ENCODE data around the gene APBB2.
"Not testable (repeated sequence)": the region's sequence is repeated elsewhere in the genome, so short reads cannot be mapped to it uniquely, and the experiment has no call there.

APBB2 gene

DNA sequence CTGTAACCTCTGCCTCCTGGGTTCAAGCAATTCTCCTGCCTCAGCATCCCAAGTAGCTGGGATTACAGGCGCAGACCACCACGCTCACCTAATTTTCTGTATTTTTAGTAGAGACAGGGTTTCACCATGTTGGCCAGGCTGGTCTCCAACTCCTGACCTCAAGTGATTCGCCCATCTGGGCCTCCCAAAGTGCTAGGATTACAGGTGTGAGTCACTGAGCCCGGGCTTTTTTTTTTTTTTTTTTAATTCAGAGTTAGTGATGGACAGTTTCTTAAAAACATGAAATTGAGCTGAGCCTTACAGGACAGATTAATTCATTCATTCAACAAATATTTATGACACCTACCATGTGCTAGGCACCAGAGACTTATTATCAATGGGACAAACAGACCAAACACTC, 313.8 kb downstream of the APBB2 start:
- DNase-seq (ENCODE audit: low spot score), result not testable (repeated sequence)

DNA sequence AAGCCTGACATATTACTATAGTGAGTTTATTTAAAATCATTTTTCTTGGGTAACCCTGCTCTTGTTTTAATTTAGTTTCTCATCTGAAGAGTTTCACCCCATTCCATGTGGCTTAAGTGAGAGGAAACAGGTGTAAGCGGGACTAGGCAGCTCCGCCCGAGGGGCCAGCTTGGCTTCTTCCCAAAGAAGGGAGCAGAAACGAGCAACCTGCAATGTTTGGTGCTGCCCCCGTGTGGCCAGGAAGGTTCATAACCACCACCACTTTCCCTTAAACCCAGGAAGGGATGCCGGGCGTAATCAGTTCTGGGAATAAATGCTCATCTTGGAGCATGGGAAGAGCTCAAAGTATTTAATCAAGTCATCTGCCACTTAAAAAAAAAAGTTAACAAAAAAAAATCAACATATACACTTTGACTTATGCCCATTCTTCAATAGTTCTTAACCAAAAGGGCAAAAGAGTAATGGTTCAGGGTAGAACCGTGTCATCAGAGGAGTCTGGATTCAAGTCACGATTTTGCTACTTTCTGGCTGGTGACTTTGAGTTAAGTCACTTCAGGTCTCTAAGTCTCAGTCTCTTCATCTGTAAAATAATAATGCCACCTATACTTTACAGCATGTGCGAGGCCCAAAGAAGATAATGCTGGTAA, 316.7 kb downstream of the APBB2 start:
- DNase-seq (ENCODE audit: low spot score), result peak; percentile 52

DNA sequence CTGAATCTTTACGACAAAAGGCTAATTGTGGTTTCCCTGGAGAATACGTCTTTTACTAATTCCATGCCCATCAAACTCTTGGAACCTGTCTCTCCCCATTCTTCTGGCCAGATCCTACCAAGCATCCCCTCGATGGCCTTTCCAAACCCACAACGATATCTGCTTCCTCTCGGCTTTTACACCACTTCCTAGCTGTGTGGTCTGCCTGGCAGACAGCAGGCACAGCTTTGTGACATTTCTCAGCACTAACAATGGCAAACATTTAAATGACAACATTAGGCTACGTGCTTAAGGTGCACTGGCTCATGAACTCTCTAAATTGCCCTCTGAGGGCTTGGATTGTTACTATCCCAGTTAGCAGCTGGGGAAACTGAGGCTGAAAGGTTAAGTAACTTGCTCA, 323.6 kb downstream of the APBB2 start:
- DNase-seq (ENCODE audit: low spot score), result no peak

DNA sequence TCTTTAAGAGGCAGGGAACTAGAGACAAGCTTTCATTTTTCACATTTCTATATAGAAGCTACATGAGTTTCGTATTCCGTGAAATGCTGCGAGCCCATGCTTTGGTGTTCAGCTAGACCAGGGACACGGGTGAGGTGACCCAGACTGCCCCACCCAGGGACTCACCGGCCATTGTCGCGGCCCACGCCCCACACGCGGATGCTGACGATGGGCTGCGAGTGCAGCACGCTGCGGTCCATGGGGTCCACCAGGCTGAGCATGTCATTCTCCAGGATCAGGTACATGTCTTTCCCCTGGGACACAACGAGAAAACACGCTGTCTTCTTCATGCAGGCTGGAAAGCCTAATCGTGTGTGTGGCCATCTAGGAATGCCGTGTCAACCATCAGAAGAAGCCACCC, 324.1 kb downstream of the APBB2 start:
- no peak for DNase-seq (ENCODE audit: low spot score)

DNA sequence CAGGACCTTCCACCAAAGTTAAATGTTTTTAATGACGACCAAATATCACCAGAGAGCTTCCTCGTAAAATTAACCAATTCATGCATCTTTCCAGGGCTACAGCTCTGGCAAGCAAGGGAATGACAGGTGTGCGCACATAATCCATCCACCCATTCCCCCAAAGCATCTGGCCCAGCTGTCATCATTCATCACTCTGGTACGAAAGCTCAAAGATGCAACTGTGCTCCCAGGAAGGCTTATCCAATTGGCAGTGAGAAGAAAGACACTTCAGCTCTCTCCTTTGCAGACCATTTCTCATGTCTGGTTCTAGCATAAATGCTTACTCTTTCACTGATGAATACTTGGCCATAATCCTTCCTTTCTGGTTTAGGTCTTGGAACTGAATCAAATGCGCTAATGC, 325.4 kb downstream of the APBB2 start:
- no peak for DNase-seq (ENCODE audit: low spot score)

DNA sequence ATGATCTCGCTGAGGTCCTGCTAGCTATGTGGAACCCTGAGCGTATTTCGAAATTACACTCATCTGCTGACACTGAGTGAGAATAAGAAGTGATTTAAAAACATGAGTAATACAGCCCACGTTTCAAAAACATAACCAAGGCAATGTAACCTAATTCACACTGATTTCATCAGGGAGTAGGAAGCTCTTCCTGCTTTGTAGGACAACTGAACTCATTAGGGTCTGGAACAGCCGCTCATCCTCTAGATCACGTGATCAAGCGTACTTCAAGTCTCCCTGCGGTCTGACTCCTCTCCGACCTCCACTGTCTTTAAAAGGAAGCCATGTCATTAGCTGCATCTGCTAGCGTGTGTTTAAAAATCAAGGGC, 326.6 kb downstream of the APBB2 start:
- DNase-seq (ENCODE audit: low spot score), result no peak

DNA sequence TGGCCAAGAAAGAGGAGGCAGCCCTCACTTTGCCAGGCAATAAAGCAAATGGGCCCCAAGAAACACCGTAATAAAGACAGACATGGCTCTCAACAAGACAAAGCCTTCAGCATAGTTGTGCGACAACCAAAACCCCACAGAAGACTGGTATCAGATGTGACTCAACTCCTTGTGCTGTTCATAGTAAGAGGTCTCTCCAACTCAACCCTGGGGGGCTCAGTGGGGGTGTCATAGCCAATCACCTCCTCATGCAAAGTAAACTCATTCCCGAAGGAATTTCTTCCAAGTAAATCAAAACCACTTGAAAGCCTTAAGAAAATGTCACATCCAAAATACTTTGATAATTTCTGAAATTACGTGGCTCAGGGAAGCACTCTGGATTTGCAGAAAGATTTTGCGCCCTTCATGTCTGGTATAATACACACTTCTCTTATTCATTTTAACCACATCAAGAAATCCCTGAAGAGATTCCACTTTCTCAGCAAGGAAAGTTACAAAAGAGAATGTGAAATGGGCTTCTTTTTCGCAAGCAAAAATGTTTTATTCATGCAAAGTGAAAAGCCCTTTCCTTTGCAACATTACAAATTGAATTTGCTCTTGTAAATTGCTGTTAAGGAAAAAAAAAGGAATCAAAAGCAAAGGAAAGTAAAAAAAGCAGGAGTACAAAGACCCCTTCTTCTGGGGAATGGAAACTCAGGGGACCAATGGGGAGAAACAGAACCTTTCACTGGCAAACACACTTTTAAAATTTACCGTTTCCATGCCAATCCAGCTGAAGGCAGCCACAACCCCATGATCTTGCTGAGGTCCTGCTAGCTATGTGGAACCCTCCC, 327.2 kb downstream of the APBB2 start:
- DNase-seq (ENCODE audit: low spot score), result no peak

DNA sequence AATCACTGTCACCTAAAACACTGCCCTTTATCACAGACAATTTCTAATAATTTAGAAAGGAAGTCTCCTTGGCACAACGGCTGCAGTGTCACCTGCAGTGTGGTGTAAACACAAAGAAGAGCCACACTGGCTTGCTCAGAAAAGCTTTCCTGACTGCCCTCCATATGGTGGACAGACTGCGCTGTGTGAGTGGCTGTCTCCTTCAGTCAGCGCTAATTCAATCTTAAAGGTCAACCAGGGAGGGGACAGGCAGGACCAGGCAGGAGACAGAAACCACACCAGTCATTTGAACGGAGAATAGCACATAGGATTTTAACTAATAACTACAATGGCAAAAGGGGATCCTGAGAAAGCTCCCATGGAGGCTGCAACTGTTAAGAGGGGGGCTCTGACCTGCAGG, 332.5 kb downstream of the APBB2 start:
- DNase-seq (ENCODE audit: low spot score), result no peak

DNA sequence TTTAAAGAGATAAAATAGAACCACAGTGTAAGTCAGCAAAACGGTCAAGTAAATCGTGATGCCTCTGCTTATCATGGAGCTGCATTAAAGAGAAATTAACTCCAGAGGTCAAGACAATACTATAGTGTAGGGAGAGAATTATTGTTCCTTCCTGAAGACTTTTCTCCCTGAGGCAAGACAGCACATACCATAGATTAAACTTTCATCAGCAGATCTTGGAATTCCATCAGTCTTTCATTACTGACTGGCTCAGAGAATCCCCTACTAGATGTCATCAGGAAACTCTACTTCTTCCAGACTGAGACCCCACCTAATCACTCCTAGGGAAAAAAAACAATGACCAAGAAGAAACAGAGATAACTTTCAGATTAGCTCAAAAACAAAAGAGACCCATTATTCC, 333.2 kb downstream of the APBB2 start:
- DNase-seq (ENCODE audit: low spot score), result no peak

DNA sequence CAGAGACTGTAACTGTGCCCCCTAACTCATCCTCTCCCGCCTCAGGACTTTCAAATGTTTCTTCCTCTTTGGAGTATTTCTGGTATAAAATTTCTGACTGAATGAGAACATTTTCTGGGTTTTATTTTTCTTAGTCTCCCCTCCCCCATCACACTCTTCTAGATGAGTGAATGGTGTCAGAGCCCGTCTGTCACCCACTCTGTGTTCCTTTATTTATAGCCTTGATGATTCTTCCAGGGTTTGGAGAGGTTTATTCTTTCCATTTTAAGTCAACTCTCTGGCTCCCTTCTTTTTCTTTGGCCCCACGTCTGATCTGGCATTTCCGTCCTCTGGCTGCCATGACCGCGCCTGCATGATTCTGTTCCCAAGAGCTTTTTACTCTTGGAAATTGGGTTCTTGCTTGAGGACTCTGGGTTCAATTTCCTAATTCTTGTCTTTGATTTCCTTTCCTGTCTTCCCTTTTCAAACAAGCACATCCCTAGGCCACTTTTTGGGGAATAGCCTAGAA, 335.7 kb downstream of the APBB2 start:
- DNase-seq (ENCODE audit: low spot score), result no peak

DNA sequence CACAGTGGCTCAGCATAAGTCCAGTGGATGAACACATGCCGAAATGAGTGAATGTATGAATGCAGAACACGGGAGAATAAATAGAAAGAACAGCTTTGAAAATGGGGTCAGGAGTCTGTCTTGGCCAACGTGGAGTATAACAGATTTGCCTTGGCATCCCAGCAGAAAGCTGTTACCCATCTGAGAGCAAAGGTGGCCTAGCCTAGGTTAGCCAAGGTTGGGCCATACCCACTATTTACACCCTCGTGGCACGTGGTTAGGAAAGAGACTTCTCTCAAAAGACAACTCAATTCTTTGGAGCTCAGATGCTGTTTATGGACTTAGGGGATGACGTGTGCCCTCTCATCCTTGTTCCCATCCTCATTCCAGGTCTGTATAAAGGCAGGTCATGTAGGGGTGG, 337.3 kb downstream of the APBB2 start:
- DNase-seq (ENCODE audit: low spot score), result no peak

DNA sequence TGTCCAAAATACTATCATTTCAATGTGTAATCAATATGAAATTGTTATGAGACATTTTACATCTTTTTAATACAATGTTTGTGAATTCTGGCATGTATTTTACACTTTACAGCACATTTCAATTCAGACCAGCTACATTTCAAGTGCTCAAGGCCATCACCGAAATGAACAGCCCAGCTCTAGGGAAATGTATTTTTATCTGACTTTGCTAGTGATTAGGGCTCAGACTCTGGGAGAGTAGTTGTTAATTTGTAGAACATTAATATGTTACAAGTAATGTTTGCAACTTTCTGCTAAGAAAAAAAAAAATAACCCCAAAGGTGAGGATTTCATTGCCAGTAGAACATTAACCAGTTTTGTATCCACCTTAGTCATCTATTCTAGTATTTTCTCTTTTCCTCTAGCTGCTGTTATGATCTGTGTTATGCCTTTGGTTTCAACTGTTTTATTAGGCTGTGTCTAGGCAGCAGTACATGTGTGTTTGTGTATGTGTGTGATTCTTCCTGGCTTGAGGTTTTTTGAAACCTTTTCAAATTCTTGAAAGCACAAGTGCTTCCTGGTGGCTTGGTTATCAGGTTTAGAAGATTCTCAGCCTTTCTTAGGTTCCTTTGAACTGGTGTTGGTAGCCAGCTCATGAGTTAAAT, 338.7 kb downstream of the APBB2 start:
- no peak for DNase-seq (ENCODE audit: low spot score)

DNA sequence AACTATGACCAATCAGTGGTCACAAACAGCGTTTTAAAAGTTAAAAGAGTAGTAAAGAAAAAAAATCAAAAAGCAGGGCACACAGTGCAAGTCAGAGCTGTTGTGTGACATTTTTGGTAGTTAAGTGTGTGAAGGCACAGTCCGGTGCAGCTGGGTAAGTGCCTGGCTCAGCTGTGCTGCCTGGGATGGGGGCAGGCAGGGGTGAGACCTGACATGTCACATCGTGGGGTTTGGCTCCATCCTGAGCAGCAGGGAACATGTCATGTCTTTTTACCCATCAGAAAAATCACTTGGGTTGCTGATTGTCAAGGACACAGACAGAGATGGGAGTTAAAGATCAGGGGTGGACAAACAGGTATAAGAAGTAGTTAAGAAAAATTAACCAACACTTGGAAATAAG, 339.4 kb downstream of the APBB2 start:
- DNase-seq (ENCODE audit: low spot score), result no peak

DNA sequence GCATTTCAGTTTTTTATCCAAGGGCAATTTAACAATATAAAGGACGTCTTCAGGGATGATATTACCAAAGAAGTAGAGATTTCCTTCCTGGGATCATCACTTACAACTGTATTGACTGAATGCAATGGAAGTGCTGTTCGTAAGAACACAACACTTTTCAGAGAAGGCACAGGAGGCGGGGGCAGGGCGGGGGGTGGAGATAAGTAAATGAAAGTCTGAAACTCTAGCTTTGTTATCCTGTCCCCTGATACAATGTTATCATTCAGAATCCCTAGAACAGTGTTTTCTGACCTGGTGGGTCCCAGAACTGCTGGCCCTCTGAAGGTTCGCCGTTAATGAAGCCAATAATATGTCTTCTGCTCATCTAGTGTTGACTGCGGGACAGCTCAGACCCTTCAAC, 340.0 kb downstream of the APBB2 start:
- no peak for DNase-seq (ENCODE audit: low spot score)

DNA sequence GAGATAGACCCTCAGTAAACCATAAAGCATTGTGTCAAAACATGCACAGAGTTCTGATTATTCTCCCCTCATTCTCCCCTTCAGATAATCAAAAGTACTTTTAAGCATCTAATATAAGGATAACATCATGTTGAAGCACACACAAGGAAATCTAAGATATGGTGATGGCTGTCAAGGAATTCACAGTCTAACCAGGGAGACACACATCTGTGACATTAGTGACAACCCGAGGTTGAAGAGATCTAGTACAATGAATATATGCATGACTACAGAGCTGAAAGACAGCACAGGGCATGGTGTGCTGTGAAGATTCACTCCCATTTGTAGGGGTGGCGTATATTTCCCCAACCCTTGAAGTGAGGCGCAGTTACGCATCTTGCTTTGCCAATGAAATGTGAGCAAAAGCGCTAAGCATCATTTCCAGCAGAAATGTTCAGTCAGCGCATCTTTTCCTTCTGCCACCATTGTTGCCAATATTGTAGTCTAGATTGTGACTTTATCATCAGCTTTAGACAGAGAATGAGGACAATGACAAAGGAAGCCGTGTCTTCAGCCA, 342.6 kb downstream of the APBB2 start:
- no peak for DNase-seq (ENCODE audit: low spot score)

DNA sequence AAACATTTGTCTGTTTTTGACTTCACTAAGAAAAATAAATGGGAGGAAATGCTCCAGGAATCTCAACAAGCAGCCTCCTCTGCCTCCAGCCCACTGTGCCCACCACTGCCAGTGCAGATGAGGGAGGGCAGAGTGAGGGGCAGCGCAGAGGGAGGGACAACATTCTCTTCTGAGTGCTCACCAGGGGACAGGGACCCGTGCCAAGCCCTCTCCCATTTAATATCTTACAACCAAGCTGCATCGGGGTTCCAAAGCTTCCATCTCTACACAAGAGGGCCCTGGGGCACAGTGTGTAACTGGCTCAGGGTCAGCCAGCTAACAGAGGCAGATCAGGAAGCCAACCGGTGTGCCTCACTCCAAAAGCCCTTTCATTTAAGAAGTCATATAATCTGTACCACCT, 344.2 kb downstream of the APBB2 start:
- DNase-seq (ENCODE audit: low spot score), result no peak

DNA sequence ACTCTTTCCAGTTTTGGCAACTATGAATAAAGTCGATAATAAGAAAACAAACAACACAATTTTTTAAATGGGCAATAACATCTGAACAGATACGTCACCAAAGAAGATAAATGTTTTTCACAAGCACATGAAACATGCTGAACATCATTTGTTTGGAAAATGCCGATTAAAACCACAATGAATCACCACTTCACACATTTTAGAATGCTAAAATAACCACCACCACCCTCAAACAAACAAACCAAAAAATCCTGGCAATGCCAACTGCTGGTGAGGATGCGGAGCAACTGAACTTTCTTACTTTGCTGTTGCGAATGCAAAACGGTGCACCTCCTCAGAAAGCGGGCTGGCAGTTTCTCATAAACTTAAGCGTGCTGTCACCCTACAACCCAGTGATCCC, 348.6 kb downstream of the APBB2 start:
- DNase-seq (ENCODE audit: low spot score), result no peak

DNA sequence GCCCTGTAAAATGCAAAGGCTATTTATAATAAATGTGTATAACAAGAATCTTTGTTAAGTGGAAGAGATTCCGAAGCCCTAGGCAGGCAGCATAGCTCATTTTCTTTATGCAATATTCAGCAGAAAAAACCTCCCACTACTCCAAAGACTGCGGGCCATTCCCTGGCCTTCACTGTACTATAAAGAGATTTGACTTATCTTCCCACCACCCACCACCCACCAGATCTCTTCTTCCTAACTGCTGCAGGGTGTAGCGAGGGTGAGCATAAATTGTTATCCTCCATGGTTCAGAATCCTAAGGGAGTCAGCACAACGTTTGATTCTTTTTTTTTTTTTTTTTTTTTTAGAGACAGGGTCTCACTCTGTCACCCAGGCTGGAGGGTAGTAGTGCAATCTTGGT, 349.8 kb downstream of the APBB2 start:
- DNase-seq (ENCODE audit: low spot score), result no peak

DNA sequence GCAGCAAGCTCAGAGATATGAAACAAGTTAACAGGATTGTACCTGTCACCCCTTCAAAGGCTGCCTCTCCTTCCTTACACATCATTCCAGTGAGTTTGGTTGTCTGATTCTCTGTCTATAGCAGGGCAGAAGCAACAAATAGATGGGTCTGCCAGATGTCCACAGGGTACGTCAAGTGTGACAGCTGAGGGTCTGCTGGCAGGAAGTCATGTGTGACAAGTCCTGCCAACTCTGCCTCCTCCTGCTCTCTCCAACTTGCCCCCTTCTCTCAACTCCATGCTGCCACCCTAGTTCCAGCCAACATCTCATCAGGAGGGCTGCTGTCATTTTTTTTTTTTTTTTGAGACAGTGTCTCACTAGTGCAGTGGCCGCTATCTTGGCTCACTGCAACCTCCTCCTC, 355.4 kb downstream of the APBB2 start:
- no peak for DNase-seq (ENCODE audit: low spot score)

DNA sequence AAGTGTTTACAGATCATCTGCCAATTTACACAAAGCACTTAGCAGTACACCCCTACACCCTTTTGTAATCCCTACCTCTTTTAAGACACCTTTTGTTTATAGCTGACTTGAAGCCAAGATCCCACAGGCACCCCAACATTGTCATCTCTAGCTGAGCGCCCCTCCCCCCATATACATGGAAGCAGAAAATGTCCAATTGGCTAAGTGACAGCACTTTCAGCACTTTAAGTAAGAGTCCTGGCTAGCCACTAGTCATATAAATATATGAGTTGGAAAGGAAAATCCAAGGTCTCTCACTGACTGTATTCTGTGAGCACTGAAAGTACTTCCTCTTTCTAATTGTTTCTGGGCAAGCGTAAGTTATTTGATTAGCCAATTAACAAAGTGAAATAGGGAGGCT, 356.4 kb downstream of the APBB2 start:
- DNase-seq (ENCODE audit: low spot score), result no peak

DNA sequence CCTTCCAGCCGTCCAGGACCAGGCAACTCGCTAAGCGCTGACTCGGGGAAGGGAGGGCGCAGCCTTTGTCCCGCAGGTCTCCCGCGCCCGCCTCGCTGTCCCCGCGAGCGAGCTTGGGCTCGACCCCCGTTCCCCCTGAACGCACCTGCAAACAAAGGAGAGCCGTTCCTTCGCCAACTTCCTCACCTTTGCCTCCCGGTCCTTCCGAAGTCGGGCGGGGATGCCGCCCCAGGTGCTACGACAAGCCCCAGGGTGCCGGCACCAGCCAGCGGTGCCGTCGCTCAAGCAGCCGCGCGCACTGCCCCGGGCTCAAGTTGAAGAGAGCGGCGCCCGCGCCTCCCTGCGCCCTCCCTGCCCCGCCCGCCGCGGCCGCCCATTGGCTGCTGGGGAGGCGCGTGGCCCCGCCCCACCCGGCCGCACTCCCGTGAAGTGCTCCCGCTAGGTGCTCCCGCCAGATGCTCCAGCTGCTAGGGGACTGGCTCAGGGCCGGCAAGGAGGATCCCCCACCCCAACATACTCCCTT, 357.4 kb downstream of the APBB2 start:
- DNase-seq (ENCODE audit: low spot score), result peak; percentile 2

DNA sequence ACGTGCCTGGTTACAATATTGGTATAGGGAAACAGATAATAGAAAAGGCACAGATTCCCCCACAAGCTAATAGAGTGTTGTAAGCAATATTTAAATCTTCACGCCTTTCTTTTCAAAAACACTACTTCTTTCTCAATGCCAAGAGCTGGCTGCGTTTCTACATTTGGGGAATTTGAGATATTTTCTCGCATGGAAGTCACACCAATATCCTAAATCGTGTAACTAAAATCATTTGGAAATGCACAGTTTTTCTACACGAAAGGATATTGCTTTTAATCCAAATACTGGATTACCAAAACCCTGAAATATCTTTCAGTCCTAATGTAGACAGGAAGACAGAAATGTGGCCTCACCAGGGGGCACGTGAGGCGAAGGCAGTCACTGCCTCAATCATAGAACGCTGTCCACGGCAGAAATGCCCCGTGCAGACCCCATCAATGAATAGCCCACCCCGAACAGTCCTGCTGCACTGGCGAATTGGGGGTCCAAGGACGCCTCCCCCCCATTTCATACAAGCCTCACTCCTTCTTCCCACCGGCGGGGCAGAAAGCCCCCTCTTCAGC, 358.0 kb downstream of the APBB2 start:
- DNase-seq (ENCODE audit: low spot score), result no peak
